Body of pancreas (tissue), 4 donors: ENCODE results near the gene HOXC4. TPM values are rescaled to one million over a fixed set of nuclear protein-coding genes. Genes with fewer than 3 reads are reported as not detected.

ENCODE experiments used
- ATAC-seq: fragments of 150-250 bp; one replicate; pipeline ENCODE4 v1.9.1; 2016
- DNase-seq, 4 donors: peaks; one replicate each; pipeline ENCODE4 v3.0.0-alpha.2; 2019
- H3K27ac ChIP-seq, 4 donors: fragments of 200-600 bp; sonication (generic); 1 replicate in 3 of 4; 2 replicates in 1 of 4; pipeline versions ENCODE4 v1.5.1 to v1.6.1; 2016 to 2019; ENCODE audit warnings: mild to moderate bottlenecking in 1 of 4, mixed read lengths in 1 of 4, moderate library complexity in 1 of 4
- H3K27me3 ChIP-seq, 2 donors: fragments of 200-600 bp; sonication (generic); one replicate each; pipeline ENCODE4 v1.6.0; 2016; ENCODE audit warnings: mild to moderate bottlenecking in 1 of 2
- H3K36me3 ChIP-seq, 2 donors: fragments of 200-600 bp; sonication (generic); replicated peaks in 1 of 2; 2 replicates each; pipeline ENCODE4 v1.5.1; 2016; ENCODE audit warnings: low read depth in 2 of 2; ENCODE audit not compliant: insufficient read depth in 1 of 2
- H3K4me1 ChIP-seq: fragments of 200-600 bp; sonication (generic); one replicate; pipeline ENCODE4 v1.6.0; 2016
- H3K4me3 ChIP-seq, 2 donors: fragments of 200-600 bp; sonication (generic); 1 replicate in 1 of 2; 2 replicates in 1 of 2; pipeline ENCODE4 v1.5.1; 2016 to 2019
- H3K9me3 ChIP-seq, 3 donors: fragments of 200-600 bp; sonication (generic); 1 replicate in 2 of 3; 2 replicates in 1 of 3; pipeline ENCODE4 v1.5.1; 2016
- CTCF ChIP-seq, 7 experiments: fragments of 450-650 bp in 4 of 7; fragments of 200-600 bp in 3 of 7; sonication (generic) in 3 of 7; IDR thresholded peaks; one replicate each; pipeline ENCODE4 v1.5.1; 2016 to 2019; ENCODE audit warnings: antibody characterized with exemption in 7 of 7
- POLR2A ChIP-seq, 3 donors: fragments of 450-650 bp; IDR thresholded peaks; one replicate each; pipeline ENCODE4 v1.6.1; 2016; ENCODE audit warnings: antibody characterized with exemption in 3 of 3, mild to moderate bottlenecking in 2 of 3
- WGBS, 2 donors: methylation state at CpG; one replicate each; pipeline ENCODE4 v1.1.5; 2017; 5-methylcytosine and 5-hydroxymethylcytosine counted together
- intact Hi-C: fragments of 100-400 bp; cut with DNase I; formaldehyde crosslinking; loops from one replicate; pipeline ENCODE4 v1.15.1; 2023
- total RNA-seq, 2 donors: library from RNA; depleted of rRNA; stranded (reverse); fragments of >200 nt; gene quantifications; one replicate each; pipeline ENCODE4 v1.1.0, GENCODE V29; 2016

The HOXC4 gene
- total RNA-seq, 2 donors from 2014 or later = not detected

- 60 to 66% methylated on average over 7 of the region's 7 CpGs for WGBS, 2 donors
- DNase-seq (no peak), ATAC-seq (no peak)
- Histone ChIP-seq H3K27me3 (no peaks in the 10 kb centered on the region), H3K4me1 (no peaks in the 10 kb centered on the region), H3K4me3 (no peak overlapping the region), H3K9me3 (no peaks in the 10 kb centered on the region), H3K27ac (no peak overlapping the region), H3K36me3 (no peaks in the 10 kb centered on the region)
- TF ChIP-seq CTCF (IDR thresholded peaks at IDR 0.05) (no peak), POLR2A (IDR thresholded peaks at IDR 0.05) (no peak)
- intact Hi-C loops = no loop called here
Observed at GRCh38 chr12:54060975-54061778, 7.5 kb downstream of the HOXC4 start.

- intact Hi-C loops = no loop called here
- Histone ChIP-seq H3K27ac (no peak overlapping the region), H3K27me3 (no peaks in the 10 kb centered on the region), H3K9me3 (no peaks in the 10 kb centered on the region), H3K4me3 (no peak overlapping the region), H3K4me1 (no peaks in the 10 kb centered on the region), H3K36me3 (no peaks in the 10 kb centered on the region)
- no peak for ATAC-seq
- TF ChIP-seq POLR2A (IDR thresholded peaks at IDR 0.05) = no peak
- no peak for TF ChIP-seq CTCF (IDR thresholded peaks at IDR 0.05)
- no peak for DNase-seq
Observed at GRCh38 chr12:54065677-54066076, 12.0 kb downstream of the HOXC4 start.

- Histone ChIP-seq H3K27me3 (no peaks in the 10 kb centered on the region), H3K27ac (no peak overlapping the region), H3K36me3 (no peaks in the 10 kb centered on the region), H3K4me1 (no peaks in the 10 kb centered on the region), H3K9me3 (no peaks in the 10 kb centered on the region), H3K4me3 (no peak overlapping the region)
- no peak for TF ChIP-seq POLR2A (IDR thresholded peaks at IDR 0.05)
- no peak for TF ChIP-seq CTCF (IDR thresholded peaks at IDR 0.05)
- no peak for DNase-seq
- WGBS, 2 donors = 57 to 75% methylated on average over 1 of the region's 1 CpG
- ATAC-seq = no peak
- intact Hi-C loops = no loop called here
Observed at GRCh38 chr12:54066408-54066807, 12.8 kb downstream of the HOXC4 start.

GRCh38 chr12:54068418-54069070 is 14.9 kb downstream of the HOXC4 start:
- H3K4me3 ChIP-seq = no peak overlapping the region
- H3K27ac ChIP-seq = no peak overlapping the region
- H3K9me3 ChIP-seq = no peaks in the 10 kb centered on the region
- WGBS, 2 donors = 74 to 84% methylated on average over 4 of the region's 4 CpGs
- DNase-seq = no peak
- H3K4me1 ChIP-seq = no peaks in the 10 kb centered on the region
- peaks cover 0 to 6% of the 10 kb centered on the region in 2 donors for H3K27me3 ChIP-seq
- intact Hi-C loops = no loop called here
- ATAC-seq = no peak
- H3K36me3 ChIP-seq = no peaks in the 10 kb centered on the region
- TF ChIP-seq POLR2A (IDR thresholded peaks at IDR 0.05) (no peak), CTCF (IDR thresholded peaks at IDR 0.05) (no peak)
